PC-3 (cell line): Measurements from ENCODE around the gene AUTS2.

Source experiments
- EZH2phosphoT487 ChIP-seq: fragments of 300-600 bp; sonication (generic); IDR thresholded peaks from 2 replicates; pipeline ENCODE4 v1.6.1; 2018; ENCODE audit warnings: mild to moderate bottlenecking, antibody characterized with exemption, low read length, borderline replicate concordance
- TF ChIP-seq, protein P1 (sequence below): fragments of 300-600 bp; sonication (generic); conservative IDR thresholded peaks from 2 replicates; pipeline ENCODE4 v1.5.1; 2017; ENCODE audit warnings: antibody characterized with exemption, low read depth, mild to moderate bottlenecking, low read length

DNA sequence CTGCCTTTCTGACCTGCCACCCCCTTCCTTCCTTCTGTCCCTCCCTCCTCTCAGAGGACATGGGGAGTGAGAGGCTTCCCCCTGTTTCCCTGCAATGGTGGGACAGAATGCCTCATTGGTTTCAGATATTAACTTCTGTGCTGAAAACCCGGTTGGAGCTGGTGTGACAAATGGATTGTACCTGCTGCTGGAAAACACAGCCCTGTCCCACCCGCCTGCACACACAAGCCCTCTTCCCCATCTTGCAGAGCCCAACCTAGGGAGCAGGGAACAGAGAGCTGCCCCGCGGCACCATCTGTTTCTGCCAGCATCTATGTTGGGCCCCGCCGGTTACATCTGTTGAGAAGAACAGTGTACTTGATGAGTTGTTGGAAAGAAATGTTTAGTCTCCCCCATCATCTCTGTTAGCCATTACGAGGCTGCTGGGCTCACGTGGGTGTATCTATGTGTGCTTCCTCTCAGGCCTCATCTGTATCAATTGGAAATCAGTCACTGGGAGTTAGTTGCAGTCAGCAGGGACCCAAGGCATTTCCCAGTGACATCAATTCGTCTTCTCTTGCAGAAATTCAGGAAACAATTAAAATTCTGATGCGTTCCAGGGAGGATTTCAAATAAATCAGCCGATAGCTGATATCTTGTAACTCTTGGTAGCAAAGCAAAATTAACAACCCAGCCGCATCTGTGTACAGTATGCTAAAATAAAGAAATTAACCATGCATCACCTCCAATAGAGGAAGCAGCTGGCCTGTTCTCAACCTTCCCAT is 808.1 kb downstream of the AUTS2 start:
- TF ChIP-seq, protein P1, sequence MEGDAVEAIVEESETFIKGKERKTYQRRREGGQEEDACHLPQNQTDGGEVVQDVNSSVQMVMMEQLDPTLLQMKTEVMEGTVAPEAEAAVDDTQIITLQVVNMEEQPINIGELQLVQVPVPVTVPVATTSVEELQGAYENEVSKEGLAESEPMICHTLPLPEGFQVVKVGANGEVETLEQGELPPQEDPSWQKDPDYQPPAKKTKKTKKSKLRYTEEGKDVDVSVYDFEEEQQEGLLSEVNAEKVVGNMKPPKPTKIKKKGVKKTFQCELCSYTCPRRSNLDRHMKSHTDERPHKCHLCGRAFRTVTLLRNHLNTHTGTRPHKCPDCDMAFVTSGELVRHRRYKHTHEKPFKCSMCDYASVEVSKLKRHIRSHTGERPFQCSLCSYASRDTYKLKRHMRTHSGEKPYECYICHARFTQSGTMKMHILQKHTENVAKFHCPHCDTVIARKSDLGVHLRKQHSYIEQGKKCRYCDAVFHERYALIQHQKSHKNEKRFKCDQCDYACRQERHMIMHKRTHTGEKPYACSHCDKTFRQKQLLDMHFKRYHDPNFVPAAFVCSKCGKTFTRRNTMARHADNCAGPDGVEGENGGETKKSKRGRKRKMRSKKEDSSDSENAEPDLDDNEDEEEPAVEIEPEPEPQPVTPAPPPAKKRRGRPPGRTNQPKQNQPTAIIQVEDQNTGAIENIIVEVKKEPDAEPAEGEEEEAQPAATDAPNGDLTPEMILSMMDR, result no peak
- no peak for TF ChIP-seq EZH2phosphoT487
